ENCODE results near the gene ARID2. TPM values are rescaled to one million over a fixed set of nuclear protein-coding genes. Genes with fewer than 3 reads are reported as not detected.

ARID2 gene
- total RNA-seq, 2 donors from 2014 or later: 26.8 to 29.1 TPM

DNA sequence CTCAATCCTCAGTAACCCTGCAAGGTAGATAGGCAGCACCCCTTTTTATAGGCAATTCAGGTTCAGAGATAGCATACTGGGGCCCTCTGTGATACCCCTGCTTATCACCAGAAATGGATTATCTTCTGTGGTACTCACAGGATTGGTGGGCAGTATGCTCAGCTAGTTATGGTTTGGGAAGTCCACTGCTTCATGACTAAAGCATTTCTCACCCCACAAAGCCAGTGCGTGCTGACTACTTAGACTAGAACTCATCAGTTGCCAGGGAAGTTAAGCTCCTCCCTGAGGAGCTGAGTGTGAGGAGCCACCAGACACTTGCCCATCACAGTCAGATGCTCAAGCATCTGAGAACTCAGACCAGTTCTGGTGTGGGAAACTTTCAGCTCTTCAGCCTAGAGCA is 184.6 kb downstream of the ARID2 start:
- Histone ChIP-seq H3K36me3 (no peaks in the 10 kb centered on the region), H3K9ac (ENCODE audit: low read depth in 2 of 2, low read length in 2 of 2) (no peak overlapping the region), H3K27me3 (no peaks in the 10 kb centered on the region), H3K27ac (no peak overlapping the region), H3K4me1 (no peaks in the 10 kb centered on the region), H3K4me3 (no peak overlapping the region), H3K9me3 (no peaks in the 10 kb centered on the region)
- DNase-seq: no peak
- intact Hi-C loops (cut with DNase I): no loop called here
- TF ChIP-seq, protein P1, sequence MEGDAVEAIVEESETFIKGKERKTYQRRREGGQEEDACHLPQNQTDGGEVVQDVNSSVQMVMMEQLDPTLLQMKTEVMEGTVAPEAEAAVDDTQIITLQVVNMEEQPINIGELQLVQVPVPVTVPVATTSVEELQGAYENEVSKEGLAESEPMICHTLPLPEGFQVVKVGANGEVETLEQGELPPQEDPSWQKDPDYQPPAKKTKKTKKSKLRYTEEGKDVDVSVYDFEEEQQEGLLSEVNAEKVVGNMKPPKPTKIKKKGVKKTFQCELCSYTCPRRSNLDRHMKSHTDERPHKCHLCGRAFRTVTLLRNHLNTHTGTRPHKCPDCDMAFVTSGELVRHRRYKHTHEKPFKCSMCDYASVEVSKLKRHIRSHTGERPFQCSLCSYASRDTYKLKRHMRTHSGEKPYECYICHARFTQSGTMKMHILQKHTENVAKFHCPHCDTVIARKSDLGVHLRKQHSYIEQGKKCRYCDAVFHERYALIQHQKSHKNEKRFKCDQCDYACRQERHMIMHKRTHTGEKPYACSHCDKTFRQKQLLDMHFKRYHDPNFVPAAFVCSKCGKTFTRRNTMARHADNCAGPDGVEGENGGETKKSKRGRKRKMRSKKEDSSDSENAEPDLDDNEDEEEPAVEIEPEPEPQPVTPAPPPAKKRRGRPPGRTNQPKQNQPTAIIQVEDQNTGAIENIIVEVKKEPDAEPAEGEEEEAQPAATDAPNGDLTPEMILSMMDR (IDR thresholded peaks at IDR 0.05): no peak

DNA sequence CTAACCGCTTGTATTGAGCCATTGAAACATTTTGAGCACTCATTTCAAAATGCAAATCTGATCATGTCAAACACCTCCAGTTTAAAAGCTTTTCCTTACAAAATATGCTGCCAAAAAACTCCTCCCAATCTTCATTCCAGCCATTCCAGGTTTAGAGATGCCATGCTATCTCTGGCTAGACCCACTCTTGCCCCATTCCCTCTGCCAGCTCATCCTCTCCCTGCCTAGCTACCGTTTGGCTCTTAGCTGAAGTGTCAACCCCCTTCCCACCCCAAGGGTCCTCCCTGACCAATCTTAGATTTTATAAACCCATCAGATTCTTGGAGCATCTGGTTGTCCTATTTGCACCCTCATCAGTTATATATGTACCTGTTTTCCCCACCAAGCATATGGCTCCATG is 185.9 kb downstream of the ARID2 start:
- H3K4me1 ChIP-seq: no peaks in the 10 kb centered on the region
- intact Hi-C loops (cut with DNase I): no loop called here
- no peak overlapping the region for H3K4me3 ChIP-seq
- TF ChIP-seq, protein P1 (IDR thresholded peaks at IDR 0.05): no peak
- no peak overlapping the region for H3K27ac ChIP-seq
- H3K9me3 ChIP-seq: no peaks in the 10 kb centered on the region
- H3K9ac ChIP-seq (ENCODE audit: low read depth in 2 of 2, low read length in 2 of 2): no peak overlapping the region
- H3K27me3 ChIP-seq: no peaks in the 10 kb centered on the region
- H3K36me3 ChIP-seq: no peaks in the 10 kb centered on the region
- no peak for DNase-seq

DNA sequence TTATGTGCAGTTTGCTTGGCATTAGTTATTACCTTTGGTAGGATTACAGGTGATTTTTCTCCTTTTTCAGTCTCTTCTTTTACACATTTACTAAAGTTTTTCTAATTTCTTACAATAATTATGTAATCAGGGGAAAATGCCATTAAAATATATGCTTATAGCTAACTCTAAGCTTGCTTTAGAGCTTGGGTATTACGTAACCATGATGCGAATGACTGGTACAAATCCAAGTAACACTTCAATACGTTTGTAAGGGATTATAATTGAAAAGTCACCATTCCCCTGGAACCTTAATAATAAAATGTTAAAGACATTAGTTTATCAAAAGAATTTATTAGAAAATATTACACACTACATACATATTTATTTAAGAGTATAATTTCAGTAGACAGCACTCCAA is 189.3 kb downstream of the ARID2 start:
- no peaks in the 10 kb centered on the region for H3K9me3 ChIP-seq
- no peak for DNase-seq
- H3K4me3 ChIP-seq: no peak overlapping the region
- no peaks in the 10 kb centered on the region for H3K27me3 ChIP-seq
- intact Hi-C loops (cut with DNase I): no loop called here
- H3K9ac ChIP-seq (ENCODE audit: low read depth in 2 of 2, low read length in 2 of 2): no peak overlapping the region
- no peaks in the 10 kb centered on the region for H3K4me1 ChIP-seq
- H3K27ac ChIP-seq: no peak overlapping the region
- H3K36me3 ChIP-seq: no peaks in the 10 kb centered on the region
- TF ChIP-seq, protein P1 (IDR thresholded peaks at IDR 0.05): no peak

DNA sequence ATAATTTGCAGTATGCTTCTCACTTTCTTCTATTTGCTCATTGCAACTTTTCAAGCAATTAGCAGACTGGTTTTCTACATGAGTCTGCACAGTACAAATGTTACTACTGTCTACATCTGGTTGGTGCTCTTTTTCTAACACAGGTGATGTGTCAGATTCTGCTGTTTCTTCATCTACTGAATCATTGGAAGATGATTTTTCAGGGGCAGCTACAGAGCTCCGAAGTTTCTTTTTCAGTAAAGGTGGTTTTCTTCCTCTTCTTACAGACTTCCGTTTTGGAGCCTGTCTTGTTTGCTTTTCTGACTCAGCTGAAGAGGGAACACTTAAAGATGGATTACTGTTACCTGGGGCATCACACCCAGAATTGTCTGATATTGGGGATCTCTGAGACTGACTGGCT is 198.8 kb downstream of the ARID2 start:
- intact Hi-C loops (cut with DNase I): no loop called here
- Histone ChIP-seq H3K27me3 (no peaks in the 10 kb centered on the region), H3K4me3 (no peak overlapping the region), H3K9ac (ENCODE audit: low read depth in 2 of 2, low read length in 2 of 2) (no peak overlapping the region), H3K27ac (no peak overlapping the region), H3K9me3 (no peaks in the 10 kb centered on the region), H3K4me1 (no peaks in the 10 kb centered on the region), H3K36me3 (peaks cover 26% of the 10 kb centered on the region)
- DNase-seq: no peak
- TF ChIP-seq, protein P1 (IDR thresholded peaks at IDR 0.05): no peak

DNA sequence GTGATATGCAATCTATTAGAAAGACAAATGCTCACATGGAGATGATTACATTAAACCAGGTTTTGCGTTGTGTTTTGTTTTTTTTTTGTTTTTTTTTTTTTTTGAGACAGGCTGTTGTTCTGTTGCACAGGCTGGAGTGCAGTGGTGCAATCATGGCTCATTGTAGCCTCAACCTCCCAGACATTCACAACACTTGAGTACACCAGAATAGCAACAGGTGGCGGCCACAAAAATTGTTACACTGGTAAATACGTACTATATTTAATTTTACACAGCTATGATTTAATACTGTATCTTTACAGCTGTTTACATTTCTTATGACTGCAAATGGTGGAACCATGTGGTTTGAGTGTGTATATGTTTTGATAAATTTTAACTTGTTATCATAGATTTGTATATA is 200.9 kb downstream of the ARID2 start:
- H3K27ac ChIP-seq: no peak overlapping the region
- no peaks in the 10 kb centered on the region for H3K9me3 ChIP-seq
- TF ChIP-seq, protein P1 (IDR thresholded peaks at IDR 0.05): no peak
- no peak for DNase-seq
- H3K36me3 ChIP-seq: peaks cover 20% of the 10 kb centered on the region
- H3K4me1 ChIP-seq: no peaks in the 10 kb centered on the region
- no peak overlapping the region for H3K4me3 ChIP-seq
- H3K9ac ChIP-seq (ENCODE audit: low read depth in 2 of 2, low read length in 2 of 2): no peak overlapping the region
- no peaks in the 10 kb centered on the region for H3K27me3 ChIP-seq
- intact Hi-C loops (cut with DNase I): no loop called here

DNA sequence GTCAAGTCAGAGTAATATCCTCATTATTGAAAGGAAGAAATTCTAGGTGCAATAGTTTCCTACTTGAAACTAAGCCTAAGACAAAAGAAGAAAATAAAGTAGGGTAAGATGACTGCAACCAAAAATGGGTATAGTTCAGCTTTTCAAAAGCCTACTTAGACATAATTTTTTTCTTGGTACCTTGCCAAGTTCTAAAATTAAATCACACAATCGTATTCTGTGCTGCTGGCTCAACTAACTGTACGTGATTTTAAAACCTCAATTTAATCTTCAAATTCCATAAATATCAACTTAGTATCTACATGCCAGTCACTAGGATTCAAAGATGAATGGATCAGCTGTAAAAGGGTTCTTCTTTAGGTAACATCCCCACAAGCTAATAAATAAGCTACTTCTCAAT is 204.0 kb downstream of the ARID2 start:
- Histone ChIP-seq H3K4me1 (no peaks in the 10 kb centered on the region), H3K36me3 (peaks cover 10% of the 10 kb centered on the region), H3K27ac (no peak overlapping the region), H3K4me3 (no peak overlapping the region), H3K27me3 (no peaks in the 10 kb centered on the region), H3K9ac (ENCODE audit: low read depth in 2 of 2, low read length in 2 of 2) (no peak overlapping the region), H3K9me3 (no peaks in the 10 kb centered on the region)
- intact Hi-C loops (cut with DNase I): no loop called here
- no peak for DNase-seq
- TF ChIP-seq, protein P1 (IDR thresholded peaks at IDR 0.05): no peak

Measured in colonic mucosa (tissue), 4 donors.